SK-N-SH (cell line): ENCODE measurements around the gene GPR152. TPM values are rescaled to one million over a fixed set of nuclear protein-coding genes. Genes with fewer than 3 reads are reported as not detected.

ENCODE experiments used
- CTCF ChIA-PET: fragments of 300-600, 350-600 bp; formaldehyde crosslinking; extraction: SDS; loops from one replicate; lab custom pipeline; 2021; lab: Yijun Ruan, JAX
- POLR2A ChIA-PET: fragments of 350-600 bp; sonication (Branson Sonifier 250); formaldehyde crosslinking; extraction: SDS; loops from one replicate; lab custom pipeline; 2020; ENCODE audit warnings: antibody characterized with exemption, inconsistent platforms; lab: Yijun Ruan, JAX
- DNase-seq: peaks from one replicate; pipeline ENCODE4 v3.0.0; 2012
- H2AFZ ChIP-seq: fragments of 200-600 bp; sonication (generic); 2 replicates; pipeline ENCODE4 v1.8.1; 2016; ENCODE audit warnings: antibody characterized with exemption, mild to moderate bottlenecking, low read depth
- H3F3A ChIP-seq: fragments of 200-600 bp; sonication (generic); replicated peaks from 2 replicates; pipeline ENCODE3; 2016; ENCODE audit warnings: antibody characterized with exemption, mild to moderate bottlenecking; ENCODE audit not compliant: insufficient read depth
- H3K27ac ChIP-seq, 2 experiments: fragments of 200-500 bp in 1 of 2; fragments of 200-600 bp in 1 of 2; sonication (Bioruptor generic) in 1 of 2; sonication (generic), shearing (Covaris generic) in 1 of 2; 2 replicates each; pipeline versions ENCODE4 v1.5.1 to v1.6.1; 2014 to 2016; ENCODE audit warnings: low read depth in 2 of 2, inconsistent platforms in 1 of 2, low read length in 1 of 2, mild to moderate bottlenecking in 1 of 2, mixed read lengths in 1 of 2
- H3K27me3 ChIP-seq: fragments of 200-600 bp; sonication (generic), shearing (Covaris generic); 2 replicates; pipeline ENCODE4 v1.6.1; 2016; ENCODE audit warnings: mixed run types; ENCODE audit not compliant: insufficient read depth
- H3K36me3 ChIP-seq, 2 experiments: fragments of 200-500 bp in 1 of 2; fragments of 200-600 bp in 1 of 2; sonication (Bioruptor generic) in 1 of 2; sonication (generic) in 1 of 2; replicated peaks in 1 of 2; 2 replicates each; pipeline versions ENCODE3 to v1.5.1; 2014 to 2016; ENCODE audit warnings: low read length in 1 of 2, mild to moderate bottlenecking in 1 of 2; ENCODE audit not compliant: insufficient read depth in 2 of 2, control insufficient read depth in 1 of 2
- H3K4me1 ChIP-seq, 2 experiments: fragments of 200-500 bp in 1 of 2; fragments of 200-600 bp in 1 of 2; sonication (Bioruptor generic) in 1 of 2; sonication (generic), shearing (Covaris generic) in 1 of 2; 2 replicates each; pipeline versions ENCODE4 v1.5.1 to v1.6.1; 2014 to 2016; ENCODE audit warnings: low read depth in 1 of 2, low read length in 1 of 2, mixed run types in 1 of 2; ENCODE audit not compliant: insufficient read depth in 2 of 2, control insufficient read depth in 1 of 2
- H3K4me2 ChIP-seq: fragments of 200-600 bp; sonication (generic), shearing (Covaris generic); 2 replicates; pipeline ENCODE4 v1.6.1; 2017; ENCODE audit warnings: mixed run types
- H3K4me3 ChIP-seq, 2 experiments: fragments of 200-500 bp in 1 of 2; fragments of 200-600 bp in 1 of 2; sonication (Bioruptor generic) in 1 of 2; sonication (generic), shearing (Covaris generic) in 1 of 2; 2 replicates each; pipeline versions ENCODE4 v1.5.1 to v1.8.1; 2014 to 2016; ENCODE audit warnings: low read depth in 2 of 2, inconsistent platforms in 1 of 2, low read length in 1 of 2, mild to moderate bottlenecking in 1 of 2, mixed read lengths in 1 of 2, moderate library complexity in 1 of 2
- H3K79me2 ChIP-seq: fragments of 200-600 bp; sonication (generic); 2 replicates; pipeline ENCODE4 v1.8.1; 2017; ENCODE audit warnings: mild to moderate bottlenecking; ENCODE audit not compliant: insufficient read depth
- H3K9ac ChIP-seq: fragments of 200-600 bp; sonication (generic); 2 replicates; pipeline ENCODE4 v1.6.1; 2017; ENCODE audit warnings: mixed run types
- H3K9me2 ChIP-seq: fragments of 200-600 bp; sonication (generic); 2 replicates; pipeline ENCODE4 v1.6.1; 2017; ENCODE audit warnings: mixed run types
- H3K9me3 ChIP-seq: fragments of 200-600 bp; sonication (generic); 2 replicates; pipeline ENCODE4 v1.6.1; 2017; ENCODE audit warnings: mixed run types, mild to moderate bottlenecking, moderate library complexity
- H4K20me1 ChIP-seq: fragments of 200-600 bp; sonication (generic); 2 replicates; pipeline ENCODE4 v1.6.1; 2017; ENCODE audit warnings: mild to moderate bottlenecking, mixed run types; ENCODE audit not compliant: insufficient read depth
- CHD2 ChIP-seq: fragments of 150-350 bp; IDR thresholded peaks from 2 replicates; pipeline ENCODE4 v1.6.1; 2018; ENCODE audit warnings: low read length; ENCODE audit not compliant: partially characterized antibody
- ELF1 ChIP-seq: IDR thresholded peaks from 2 replicates; pipeline ENCODE4 v1.4.0; 2012
- EP300 ChIP-seq, 2 experiments: IDR thresholded peaks; 2 replicates each; pipeline versions ENCODE4 v1.4.0 to v1.6.1; 2012; ENCODE audit warnings: borderline replicate concordance in 1 of 2, low read depth in 1 of 2, low read length in 1 of 2
- EZH2phosphoT487 ChIP-seq: fragments of 200-600 bp; sonication (generic); IDR thresholded peaks from 2 replicates; pipeline ENCODE4 v1.6.1; 2017; ENCODE audit warnings: low read depth, mixed run types, mild to moderate bottlenecking, antibody characterized with exemption, moderate library complexity, borderline replicate concordance
- FOXM1 ChIP-seq: IDR thresholded peaks from 2 replicates; pipeline ENCODE4 v1.4.0; 2012; ENCODE audit warnings: low read depth, mild to moderate bottlenecking
- GATA2 ChIP-seq: sonication (generic); formaldehyde crosslinking; IDR thresholded peaks from 2 replicates; pipeline ENCODE4 v1.5.0; 2020; ENCODE audit warnings: mild to moderate bottlenecking, missing genetic modification reagents
- IRF3 ChIP-seq: fragments of 150-350 bp; IDR thresholded peaks from 2 replicates; pipeline ENCODE4 v1.6.1; 2016; ENCODE audit warnings: mild to moderate bottlenecking, low read depth, low read length
- NFIC ChIP-seq: IDR thresholded peaks from 2 replicates; pipeline ENCODE4 v1.4.0; 2012; ENCODE audit warnings: borderline replicate concordance
- POLR2AphosphoS5 ChIP-seq: IDR thresholded peaks from 2 replicates; pipeline ENCODE4 v1.6.1; 2012; ENCODE audit warnings: low read depth, low read length
- REST ChIP-seq: IDR thresholded peaks from 2 replicates; pipeline ENCODE4 v1.6.1; 2012; ENCODE audit warnings: mild to moderate bottlenecking, low read depth, low read length, moderate library complexity
- RXRA ChIP-seq: IDR thresholded peaks from 2 replicates; pipeline ENCODE4 v1.4.0; 2012; ENCODE audit warnings: low read depth, mild to moderate bottlenecking, borderline replicate concordance
- SIN3A ChIP-seq: IDR thresholded peaks from 2 replicates; pipeline ENCODE4 v1.6.1; 2012; ENCODE audit warnings: low read depth, mild to moderate bottlenecking, low read length, moderate library complexity, borderline replicate concordance
- TAF1 ChIP-seq: IDR thresholded peaks from 2 replicates; pipeline ENCODE4 v1.6.1; 2012; ENCODE audit warnings: low read depth, mild to moderate bottlenecking, low read length, moderate library complexity, borderline replicate concordance
- YY1 ChIP-seq: IDR thresholded peaks from 2 replicates; pipeline ENCODE4 v1.4.0; 2012; ENCODE audit warnings: low read depth, mild to moderate bottlenecking
- WGBS: methylation state at CpG from one replicate; pipeline ENCODE4 v1.1.6; 2017; ENCODE audit warnings: low lambda C conversion rate; 5-methylcytosine and 5-hydroxymethylcytosine counted together
- polyA plus RNA-seq, 3 experiments: library from polyadenylated mRNA; depleted of rRNA; stranded (reverse); fragments of >200 nt; gene quantifications; 2 replicates each; pipeline ENCODE4 v1.2.3, GENCODE V29; 2012
- TF ChIP-seq, protein P1 (sequence below): fragments of 150-350 bp; IDR thresholded peaks from 2 replicates; pipeline ENCODE4 v1.6.1; 2017; ENCODE audit warnings: antibody characterized with exemption, low read length, low read depth, borderline replicate concordance

The GPR152 gene
- polyA plus RNA-seq, 1 of the 3 experiments (the other 2 are of a cell fraction), result not detected

GRCh38 chr11:67472882-67473281 lies 20.4 kb upstream of the GPR152 start:
- Histone ChIP-seq H3K79me2 (peaks cover 7% of the 10 kb centered on the region; the same call in 1 of the 2 replicates), H2AFZ (no peak overlapping the region), H3K9me2 (no peaks in the 10 kb centered on the region), H3K36me3 (no peaks in the 10 kb centered on the region), H3F3A (no peaks in the 10 kb centered on the region), H3K4me2 (no peak overlapping the region), H3K9me3 (no peaks in the 10 kb centered on the region), H3K4me3 (no peak overlapping the region), H3K27ac (no peak overlapping the region), H3K27me3 (no peaks in the 10 kb centered on the region; the same call in 1 of the 2 replicates), H4K20me1 (no peaks in the 10 kb centered on the region), H3K4me1 (peaks cover 0 to 10% of the 10 kb centered on the region in 2 experiments; a peak in 1 of 4 replicates), H3K9ac (no peak overlapping the region)
- DNase-seq, result no peak
- no peak for TF ChIP-seq CHD2
- no peak for TF ChIP-seq SIN3A
- no peak for TF ChIP-seq FOXM1
- TF ChIP-seq, protein P1, sequence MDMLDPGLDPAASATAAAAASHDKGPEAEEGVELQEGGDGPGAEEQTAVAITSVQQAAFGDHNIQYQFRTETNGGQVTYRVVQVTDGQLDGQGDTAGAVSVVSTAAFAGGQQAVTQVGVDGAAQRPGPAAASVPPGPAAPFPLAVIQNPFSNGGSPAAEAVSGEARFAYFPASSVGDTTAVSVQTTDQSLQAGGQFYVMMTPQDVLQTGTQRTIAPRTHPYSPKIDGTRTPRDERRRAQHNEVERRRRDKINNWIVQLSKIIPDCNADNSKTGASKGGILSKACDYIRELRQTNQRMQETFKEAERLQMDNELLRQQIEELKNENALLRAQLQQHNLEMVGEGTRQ, result no peak
- TF ChIP-seq IRF3, result no peak
- TF ChIP-seq POLR2AphosphoS5, result no peak
- TF ChIP-seq ELF1, result no peak
- TF ChIP-seq YY1, result no peak
- no peak for TF ChIP-seq REST
- no peak for TF ChIP-seq NFIC
- ChIA-PET POLR2A (no interaction called here), CTCF (no interaction called here)
- 89% methylated on average over 7 of the region's 7 CpGs for WGBS

DNA sequence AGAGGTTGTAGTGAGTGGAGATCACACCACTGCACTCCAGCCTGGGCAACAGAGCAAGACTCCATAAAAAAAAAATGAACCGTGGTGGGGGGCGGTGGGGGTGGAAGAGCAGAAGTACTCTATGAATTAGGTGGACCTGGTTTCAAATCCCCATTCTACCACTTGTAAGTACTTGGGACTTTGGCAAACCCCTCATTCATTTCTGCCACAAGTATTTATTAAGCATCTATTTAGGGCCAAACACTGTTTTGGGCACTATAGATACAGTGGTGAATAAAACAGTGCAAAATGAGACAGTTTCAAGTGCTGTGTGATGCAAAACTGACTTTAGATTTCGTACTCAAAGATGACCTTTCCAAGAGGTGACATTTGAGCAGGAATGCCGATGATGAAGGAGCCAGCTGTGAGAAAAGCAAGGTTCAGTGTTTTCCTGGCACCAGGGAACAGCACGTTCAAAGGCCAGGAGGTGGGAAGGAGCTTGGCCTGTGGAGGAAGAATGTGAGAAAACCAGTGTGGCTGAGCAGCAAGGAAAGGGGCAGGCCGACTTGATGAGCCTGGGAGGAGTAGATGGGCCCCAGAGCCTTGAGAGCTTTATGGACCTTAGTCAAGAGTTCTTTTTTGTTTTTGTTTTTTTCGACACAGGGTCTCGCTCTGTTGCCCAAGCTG lies 17.9 kb upstream of the GPR152 start:
- H3K4me3 ChIP-seq, result no peak overlapping the region
- no peaks in the 10 kb centered on the region for H3K9me3 ChIP-seq
- no peaks in the 10 kb centered on the region for H3K36me3 ChIP-seq
- no peak overlapping the region for H3K4me2 ChIP-seq
- H3K4me1 ChIP-seq, result peaks cover 0 to 22% of the 10 kb centered on the region in 2 experiments; a peak in 1 of 4 replicates
- no peak overlapping the region for H3K27ac ChIP-seq
- no peak overlapping the region for H2AFZ ChIP-seq
- ChIA-PET POLR2A (interaction anchor here (1.3 to 1.9 kb wide), 2 partner anchors 13 to 79 kb away, joined by 5 to 6 read pairs; partner anchors contain the start of genes AIP and RAD9A), CTCF (interaction anchor here (0.9 to 3.4 kb wide), 5 partner anchors 32 to 93 kb away, joined by 3 to 32 read pairs (median 8); partner anchors contain the start of gene PPP1CA)
- no peak overlapping the region for H3K9ac ChIP-seq
- no peak for DNase-seq
- H3K9me2 ChIP-seq, result no peaks in the 10 kb centered on the region
- H4K20me1 ChIP-seq, result no peaks in the 10 kb centered on the region
- no peaks in the 10 kb centered on the region for H3K27me3 ChIP-seq
- H3K79me2 ChIP-seq, result peaks cover 7% of the 10 kb centered on the region; the same call in 1 of the 2 replicates
- H3F3A ChIP-seq, result peaks cover 10% of the 10 kb centered on the region
- 88% methylated on average over 8 of the region's 8 CpGs for WGBS
- TF ChIP-seq GATA2 (CRISPR knock-in tag), result no peak
- no peak for TF ChIP-seq EZH2phosphoT487
- TF ChIP-seq EP300 (IDR thresholded peaks at IDR 0.05; ENCODE audit: borderline replicate concordance in 1 of 2, low read depth in 1 of 2, low read length in 1 of 2), result no peak
- TF ChIP-seq RXRA, result no peak
- TF ChIP-seq TAF1, result no peak
- no peak for TF ChIP-seq REST
- TF ChIP-seq, protein P1, result no peak
